Stimulated activated naive CD4-positive, alpha-beta T cell treated with Interleukin-2 at 50 U/mL for 16 hours (primary cell): ENCODE data around the gene KLHL40.

Source experiments
- DNase-seq: peaks from one replicate; lab custom pipeline; 2025; lab: John Stamatoyannopoulos, UW

The KLHL40 gene

GRCh38 chr3:42723219-42723618 is 37.9 kb downstream of the KLHL40 start:
- DNase-seq = no peak

DNA sequence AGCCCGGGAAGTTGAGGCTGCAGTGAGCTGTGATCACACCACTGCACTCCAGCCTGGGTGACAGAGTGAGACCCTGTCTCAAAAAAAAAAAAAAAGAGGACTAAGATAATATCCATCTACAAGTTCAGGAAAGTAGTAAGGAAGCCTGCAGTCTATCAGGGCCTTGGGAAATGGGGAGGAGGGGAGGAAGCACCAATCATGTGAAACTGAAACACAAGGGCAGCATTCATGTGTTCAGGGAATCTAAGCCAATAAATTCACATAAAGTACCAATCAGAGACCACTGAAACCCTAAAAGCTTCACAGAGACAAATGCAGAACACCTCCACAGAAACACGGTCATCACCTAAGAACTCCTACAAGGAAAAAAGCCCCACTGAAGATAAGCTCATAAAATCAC is 40.1 kb downstream of the KLHL40 start:
- no peak for DNase-seq

DNA sequence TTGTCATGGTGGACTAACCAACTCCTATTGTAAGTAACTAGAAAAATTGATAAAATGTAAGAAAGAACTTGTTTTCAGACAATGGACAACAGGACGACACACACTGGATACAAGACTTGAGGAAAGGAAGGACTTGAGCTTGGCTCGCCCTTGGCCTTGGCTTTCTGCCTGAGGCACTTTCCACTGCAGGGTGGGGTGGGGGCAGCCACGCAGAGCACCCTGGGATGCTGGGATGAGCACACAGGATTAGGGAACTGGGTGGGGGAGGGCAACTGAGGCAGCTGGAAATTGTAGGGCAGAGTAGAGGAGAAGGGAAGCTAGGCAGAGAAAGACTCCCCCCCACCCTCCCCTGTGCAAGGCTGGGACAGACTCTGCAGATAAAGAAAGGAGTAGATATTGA is 42.7 kb downstream of the KLHL40 start:
- no peak for DNase-seq

GRCh38 chr3:42728668-42729364 is 43.5 kb downstream of the KLHL40 start:
- no peak for DNase-seq

DNA sequence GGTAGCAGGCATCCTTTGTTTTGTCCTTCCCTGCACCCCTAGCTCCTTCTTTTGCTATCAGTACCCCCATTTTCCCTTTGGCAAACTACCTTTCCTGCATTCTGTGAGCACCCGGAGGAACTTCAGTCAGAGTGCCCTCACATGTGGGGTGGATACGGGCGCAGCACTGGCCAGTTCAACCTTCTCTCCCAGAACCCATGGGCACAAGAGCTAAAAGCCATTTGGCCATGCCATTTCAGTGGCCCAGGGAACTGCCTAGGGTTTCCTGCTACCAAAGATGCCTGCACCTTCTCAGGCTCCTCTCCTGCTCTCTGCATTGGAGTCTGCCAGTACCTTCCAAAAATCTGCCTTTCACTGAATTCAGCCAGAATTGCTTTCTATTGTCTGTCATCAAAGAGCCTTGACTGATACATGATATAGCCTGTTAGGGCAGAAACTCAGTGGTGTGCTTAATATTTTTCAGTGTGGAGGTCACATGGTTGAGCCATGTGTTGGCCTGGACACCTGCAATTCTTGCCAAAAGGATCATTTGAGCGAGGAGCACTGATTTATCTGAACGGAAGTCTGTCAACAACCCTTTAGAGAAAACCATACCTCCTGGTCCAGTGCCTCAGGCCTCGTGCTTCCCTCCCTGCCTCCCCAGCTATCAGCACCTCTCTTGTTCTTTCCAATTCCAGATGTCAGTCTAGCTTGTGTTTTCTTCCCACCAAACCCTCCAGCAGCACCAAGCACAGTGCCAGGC is 44.2 kb downstream of the KLHL40 start:
- no peak for DNase-seq

DNA sequence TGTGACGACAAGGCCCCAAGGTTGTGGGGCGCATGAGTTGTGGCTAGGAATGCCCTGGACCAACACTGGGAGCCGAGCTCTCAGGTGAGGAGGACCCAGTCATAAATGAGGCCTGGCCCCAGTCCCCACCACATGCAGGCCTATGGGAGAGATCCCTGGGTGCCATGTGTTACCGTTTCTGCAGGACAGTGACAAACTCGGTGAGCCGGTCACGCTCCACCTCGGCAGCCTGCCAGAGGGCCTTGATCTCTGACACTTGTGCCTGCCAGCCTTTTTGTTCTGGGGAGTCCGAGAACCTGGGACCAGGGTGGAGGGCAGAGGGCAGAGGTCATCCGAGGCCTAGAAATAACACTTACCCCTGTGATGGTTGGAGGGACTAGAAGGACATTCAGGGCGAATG is 45.0 kb downstream of the KLHL40 start:
- no peak for DNase-seq

- no peak for DNase-seq
These were observed 45.5 kb downstream of the KLHL40 start for GRCh38 chr3:42730706-42731420.

GRCh38 chr3:42731476-42732195 is 46.3 kb downstream of the KLHL40 start:
- no peak for DNase-seq

- no peak for DNase-seq
These were observed 47.0 kb downstream of the KLHL40 start for GRCh38 chr3:42732196-42732828.

- no peak for DNase-seq
These were observed 47.6 kb downstream of the KLHL40 start for GRCh38 chr3:42732829-42733459.

DNA sequence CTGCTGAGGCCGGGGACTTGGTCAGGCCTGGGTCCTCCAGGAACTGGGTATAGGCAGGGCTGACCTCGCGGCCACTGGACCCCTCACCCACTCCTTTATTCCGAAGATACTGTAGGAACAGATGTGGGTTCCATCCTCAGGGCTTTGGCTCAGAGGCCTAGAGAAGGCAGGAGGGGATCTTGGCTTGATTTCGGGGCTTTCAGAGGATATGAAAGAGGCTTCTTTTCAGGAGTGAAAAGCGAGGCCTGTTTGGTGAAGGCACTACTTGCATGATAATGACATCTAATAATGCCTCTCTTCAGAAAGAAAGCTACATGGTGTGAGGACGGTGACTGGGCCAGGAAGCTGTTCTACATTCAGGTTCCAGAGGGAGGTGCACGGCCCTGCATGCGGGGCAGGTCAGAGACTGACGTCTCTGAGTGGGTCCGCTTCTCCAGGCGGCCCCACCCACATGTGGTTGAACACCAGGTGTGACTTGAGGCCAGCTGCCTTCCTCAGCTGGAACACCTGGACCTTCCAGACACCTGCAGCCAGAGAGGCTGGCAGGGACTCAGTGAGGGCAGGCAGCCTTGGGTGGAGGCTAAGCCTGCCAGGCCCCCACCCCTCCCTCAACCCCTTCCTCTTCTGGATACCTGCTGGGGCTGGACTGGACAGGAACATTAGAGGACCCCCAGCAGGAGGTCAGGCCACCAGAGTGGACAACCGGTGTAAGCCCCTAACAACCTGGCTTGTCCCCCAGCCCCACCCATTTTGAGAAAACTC is 48.3 kb downstream of the KLHL40 start:
- no peak for DNase-seq

- no peak for DNase-seq
These were observed 49.0 kb downstream of the KLHL40 start for GRCh38 chr3:42734263-42734860.

DNA sequence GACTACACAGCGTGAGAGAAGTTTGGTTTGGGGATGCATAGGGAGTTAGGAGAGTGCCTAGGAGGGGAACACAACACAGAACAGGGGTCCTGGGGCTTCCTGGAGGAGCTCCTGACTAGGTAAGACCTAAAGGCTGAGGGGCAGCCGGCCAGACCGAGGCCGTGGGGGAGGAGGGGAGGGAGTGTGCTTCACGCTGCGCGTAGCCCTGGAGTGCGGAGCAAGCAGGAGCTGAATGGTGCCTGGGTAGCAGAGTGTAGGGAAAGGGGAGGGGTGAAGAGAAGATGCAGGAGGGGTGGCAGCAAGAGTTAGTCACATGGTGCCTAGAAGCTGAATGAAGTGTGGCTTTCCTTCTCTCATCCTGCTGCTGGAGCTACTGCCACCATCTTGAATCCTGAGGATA is 49.7 kb downstream of the KLHL40 start:
- no peak for DNase-seq

GRCh38 chr3:42735615-42736014 is 50.3 kb downstream of the KLHL40 start:
- DNase-seq = no peak

DNA sequence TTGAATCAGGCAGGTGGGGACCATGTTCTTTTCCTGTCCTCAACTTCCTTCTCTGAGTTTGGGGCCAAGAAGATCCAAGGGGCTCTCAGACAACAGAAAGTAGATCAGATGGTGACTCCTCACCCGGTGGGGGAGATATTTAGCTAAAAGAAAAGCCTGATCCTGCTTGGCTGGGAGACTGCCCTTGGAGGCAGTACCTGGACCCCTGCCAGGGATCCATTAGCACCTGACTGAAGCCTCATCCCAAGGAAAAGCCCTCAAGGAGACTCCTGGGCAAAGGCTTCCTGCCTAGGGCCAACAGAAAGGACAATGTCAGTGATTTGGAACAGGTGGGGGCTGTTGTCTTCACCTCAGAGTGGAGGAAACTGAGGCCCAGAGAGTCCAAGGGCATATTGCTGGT is 50.7 kb downstream of the KLHL40 start:
- no peak for DNase-seq

- no peak for DNase-seq
These were observed 51.2 kb downstream of the KLHL40 start for GRCh38 chr3:42736531-42736930.

DNA sequence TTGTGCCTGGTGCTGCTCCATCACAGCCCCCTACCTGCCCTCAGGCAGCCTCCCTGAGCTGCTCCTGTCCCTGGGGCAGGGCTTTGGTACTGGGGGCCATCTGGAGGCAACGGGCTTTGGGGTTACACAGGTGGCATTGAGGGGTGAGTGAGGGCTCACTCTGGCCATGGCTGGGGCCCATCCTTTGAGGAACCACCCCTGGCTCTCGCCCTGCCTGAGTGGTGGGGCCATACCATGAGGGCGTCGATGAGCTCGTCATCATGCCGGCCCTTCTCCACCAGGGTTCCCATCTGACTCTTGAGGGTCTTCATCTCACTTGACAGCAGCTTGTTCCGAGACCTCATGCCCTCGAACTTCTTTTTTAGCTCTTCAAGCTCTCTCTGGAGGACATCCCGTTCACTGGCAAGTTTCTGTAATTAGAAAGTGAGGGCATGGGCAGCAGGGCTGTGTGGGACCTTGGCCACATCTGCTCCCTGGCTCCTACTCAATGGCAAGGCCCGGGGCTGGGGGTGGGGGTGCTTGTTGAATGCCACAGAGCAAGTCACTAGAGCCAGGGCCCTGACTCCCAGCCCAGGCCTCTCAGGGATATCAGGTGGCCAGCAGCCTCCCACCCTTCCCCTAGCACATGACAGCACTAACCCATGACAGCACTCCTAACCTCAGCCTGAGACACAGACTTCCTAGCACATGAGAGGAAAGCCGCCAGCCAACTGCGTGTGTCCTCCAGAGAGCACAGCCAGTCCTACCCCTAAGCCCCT is 54.2 kb downstream of the KLHL40 start:
- DNase-seq = no peak

DNA sequence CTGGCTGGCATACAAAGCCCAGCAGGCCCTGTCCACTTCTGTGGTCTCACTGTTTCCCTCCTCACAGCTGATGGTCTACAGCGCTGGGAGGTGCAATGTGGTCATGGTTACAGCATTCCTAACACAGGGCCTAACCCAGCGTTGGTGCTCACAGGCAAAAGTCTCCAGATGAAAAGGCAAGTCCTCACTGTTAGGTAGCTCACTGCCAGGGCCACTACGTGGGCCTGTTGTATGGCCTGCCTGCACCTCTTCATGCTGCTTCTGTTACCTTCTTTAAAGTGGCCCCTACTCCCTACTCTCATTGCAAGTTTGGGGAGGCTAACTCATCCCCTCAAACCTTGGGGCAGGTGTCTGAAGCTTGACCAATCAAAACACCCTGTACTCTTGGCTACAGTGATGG is 56.5 kb downstream of the KLHL40 start:
- no peak for DNase-seq
